HFF-Myc (cell line): ENCODE measurements around the gene SLIT3.
A peak's percentile ranks its signal among the peaks of the same experiment; 100 is the strongest.
"Not testable (repeated sequence)": the region's sequence is repeated elsewhere in the genome, so short reads cannot be mapped to it uniquely, and the experiment has no call there.

Source experiments
- DNase-seq: peaks from one replicate; pipeline ENCODE4 v3.0.0-alpha.2; 2011; ENCODE audit warnings: low read depth; ENCODE audit errors: extremely low read depth
- H3K4me3 ChIP-seq: replicated peaks from 2 replicates; pipeline ENCODE4 v1.5.1; 2011; ENCODE audit warnings: low read depth, mild to moderate bottlenecking, control low read depth, low read length
- TF ChIP-seq, protein P1 (sequence below): IDR thresholded peaks from 2 replicates; pipeline ENCODE4 v1.5.1; 2012; ENCODE audit warnings: mild to moderate bottlenecking, low read depth, low read length, control low read depth; ENCODE audit errors: missing control alignments

Gene SLIT3

DNA sequence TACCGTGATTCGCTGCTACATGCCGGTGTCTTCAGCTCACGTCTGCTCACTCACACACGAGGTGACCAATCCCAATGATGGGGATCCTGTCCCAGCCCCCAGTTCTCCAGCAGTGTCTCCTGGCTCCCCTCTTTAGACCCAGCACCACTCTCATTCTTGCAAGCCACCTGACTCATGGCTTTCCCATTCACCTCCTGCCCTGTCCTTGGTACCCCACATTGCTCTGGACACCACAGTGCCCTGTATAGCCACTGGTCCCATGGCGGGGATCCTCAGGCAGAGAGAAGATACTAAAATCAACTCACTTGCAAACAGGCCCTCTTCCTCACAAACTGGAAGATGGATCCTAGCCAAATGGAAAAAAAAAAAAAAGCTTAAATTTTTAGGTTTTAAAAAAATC, 81.0 kb downstream of the SLIT3 start:
- H3K4me3 ChIP-seq: no peak overlapping the region
- TF ChIP-seq, protein P1, sequence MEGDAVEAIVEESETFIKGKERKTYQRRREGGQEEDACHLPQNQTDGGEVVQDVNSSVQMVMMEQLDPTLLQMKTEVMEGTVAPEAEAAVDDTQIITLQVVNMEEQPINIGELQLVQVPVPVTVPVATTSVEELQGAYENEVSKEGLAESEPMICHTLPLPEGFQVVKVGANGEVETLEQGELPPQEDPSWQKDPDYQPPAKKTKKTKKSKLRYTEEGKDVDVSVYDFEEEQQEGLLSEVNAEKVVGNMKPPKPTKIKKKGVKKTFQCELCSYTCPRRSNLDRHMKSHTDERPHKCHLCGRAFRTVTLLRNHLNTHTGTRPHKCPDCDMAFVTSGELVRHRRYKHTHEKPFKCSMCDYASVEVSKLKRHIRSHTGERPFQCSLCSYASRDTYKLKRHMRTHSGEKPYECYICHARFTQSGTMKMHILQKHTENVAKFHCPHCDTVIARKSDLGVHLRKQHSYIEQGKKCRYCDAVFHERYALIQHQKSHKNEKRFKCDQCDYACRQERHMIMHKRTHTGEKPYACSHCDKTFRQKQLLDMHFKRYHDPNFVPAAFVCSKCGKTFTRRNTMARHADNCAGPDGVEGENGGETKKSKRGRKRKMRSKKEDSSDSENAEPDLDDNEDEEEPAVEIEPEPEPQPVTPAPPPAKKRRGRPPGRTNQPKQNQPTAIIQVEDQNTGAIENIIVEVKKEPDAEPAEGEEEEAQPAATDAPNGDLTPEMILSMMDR: no peak
- no peak for DNase-seq

DNA sequence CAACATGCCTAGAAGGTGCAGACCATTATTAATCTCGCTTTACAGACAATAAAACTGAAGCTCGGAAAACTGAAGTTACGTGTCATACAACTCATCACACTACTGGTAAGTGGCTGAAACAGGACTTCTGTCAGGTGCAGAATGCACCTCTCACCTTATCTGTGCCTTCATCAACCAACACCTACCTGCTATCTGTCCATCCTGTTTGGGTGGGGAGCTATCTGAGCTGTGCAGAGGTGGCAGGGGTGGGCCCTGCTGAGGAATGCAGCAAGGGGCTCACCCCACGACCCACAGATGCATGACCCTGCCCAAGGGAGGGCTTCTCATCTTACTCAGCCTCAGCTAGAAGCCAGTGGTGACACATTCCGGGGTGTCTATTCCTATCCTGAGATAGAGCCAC, 81.6 kb downstream of the SLIT3 start:
- TF ChIP-seq, protein P1: no peak

DNA sequence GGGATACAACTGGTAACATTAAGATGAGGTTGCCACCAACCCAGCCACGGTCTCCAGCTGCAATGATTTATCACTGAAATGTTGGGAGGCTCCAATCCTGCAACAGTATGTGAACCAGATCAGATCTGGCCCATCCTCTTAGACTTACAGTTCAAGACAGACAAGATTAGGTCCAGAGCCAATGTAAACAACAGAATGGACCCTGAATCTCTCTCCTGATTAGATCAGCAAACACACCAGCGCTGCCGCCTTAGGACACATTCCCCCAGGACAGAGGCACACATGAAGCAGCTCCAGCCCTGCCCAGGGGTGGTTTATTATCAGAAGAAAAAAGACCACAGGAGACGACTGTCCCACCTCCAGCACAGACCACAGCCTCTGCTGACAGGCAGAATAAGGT, 82.1 kb downstream of the SLIT3 start:
- TF ChIP-seq, protein P1: no peak
- DNase-seq: no peak
- H3K4me3 ChIP-seq: no peak overlapping the region

More for the DNA sequence above, 81.6 kb downstream of the SLIT3 start:
- no peak for DNase-seq
- H3K4me3 ChIP-seq: no peak overlapping the region

DNA sequence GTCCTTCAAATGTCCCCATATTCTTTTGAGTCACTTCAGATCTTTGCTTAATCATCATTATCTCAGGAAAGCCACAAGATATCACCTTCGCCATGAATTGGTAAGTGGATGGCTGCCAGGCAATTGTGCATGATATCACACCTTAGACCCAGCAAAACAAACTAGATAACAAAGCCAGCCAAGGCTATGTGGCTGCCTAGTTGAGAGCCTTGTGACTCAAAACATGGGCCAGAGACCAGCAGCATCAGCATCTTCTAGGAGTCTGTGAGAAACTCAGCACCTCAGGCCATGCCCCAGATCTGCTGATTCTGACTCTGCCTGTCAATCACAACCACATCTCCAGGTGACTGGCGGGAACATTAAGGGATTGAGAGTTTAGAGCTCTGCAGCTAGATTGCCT, 82.8 kb downstream of the SLIT3 start:
- no peak for DNase-seq
- no peak overlapping the region for H3K4me3 ChIP-seq
- TF ChIP-seq, protein P1: no peak

DNA sequence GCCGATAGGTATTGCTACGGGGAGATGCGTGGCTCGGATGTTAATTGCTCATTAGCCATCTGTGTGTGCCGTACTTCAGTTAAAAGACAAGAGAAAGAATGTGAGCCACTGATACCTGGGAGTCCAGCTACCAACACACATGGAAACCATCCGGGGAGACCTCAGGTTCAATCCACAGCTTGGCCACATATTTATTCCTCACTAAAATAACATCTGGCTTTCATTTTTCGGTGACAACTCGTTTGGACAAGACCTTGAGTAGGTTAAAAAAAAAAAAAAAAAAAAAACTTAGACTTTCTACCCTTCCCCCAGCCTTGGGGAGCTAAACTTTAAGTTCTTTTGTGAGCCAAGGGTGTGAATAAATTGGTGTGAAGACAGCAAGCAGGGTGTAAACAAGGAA, 84.1 kb downstream of the SLIT3 start:
- H3K4me3 ChIP-seq: no peak overlapping the region
- peak; percentile 66 for DNase-seq
- TF ChIP-seq, protein P1: no peak

DNA sequence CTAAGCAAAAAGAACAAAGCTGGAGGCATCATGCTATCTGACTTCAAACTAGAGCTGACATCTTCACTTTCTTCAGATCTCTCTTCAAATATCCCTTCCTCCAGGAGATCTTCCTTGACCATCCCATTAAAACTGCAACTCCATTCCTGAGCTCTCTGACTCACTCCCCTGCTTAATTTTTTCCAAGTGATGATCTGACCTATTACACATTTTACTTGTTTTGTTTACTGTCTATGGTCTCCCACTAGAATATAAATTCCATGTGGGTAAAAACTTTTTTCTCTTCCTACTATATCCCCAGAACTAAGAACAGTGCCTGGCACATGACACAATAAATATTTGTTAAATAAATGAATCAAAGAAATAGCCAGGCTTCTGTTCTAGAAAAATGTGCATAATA, 87.5 kb downstream of the SLIT3 start:
- H3K4me3 ChIP-seq: no peak overlapping the region
- no peak for DNase-seq
- TF ChIP-seq, protein P1: no peak

DNA sequence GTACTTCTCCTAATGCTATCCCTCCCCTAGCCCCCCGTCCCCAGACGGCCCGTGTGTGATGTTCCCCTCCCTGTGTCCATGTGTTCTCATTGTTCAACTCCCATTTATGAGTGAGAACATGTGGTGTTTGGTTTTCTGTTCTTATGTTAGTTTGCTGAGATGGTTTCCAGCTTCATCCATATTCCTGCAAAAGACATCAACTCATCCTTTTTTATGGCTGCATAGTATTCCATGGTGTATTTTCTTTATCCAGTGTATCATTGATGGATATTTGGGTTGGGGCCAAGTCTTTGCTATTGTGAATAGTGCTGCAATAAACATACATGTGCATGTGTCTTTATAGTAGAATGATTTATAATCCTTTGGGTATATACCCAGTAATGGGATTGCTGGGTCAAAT, 89.2 kb downstream of the SLIT3 start:
- DNase-seq, H3K4me3 ChIP-seq: not testable (repeated sequence)
